Limb (tissue), 2 donors: ENCODE data around the gene DYRK4.

Experiments
- DNase-seq, 2 donors: peaks; one replicate each; pipeline ENCODE4 v3.0.0-alpha.2; 2016; ENCODE audit errors: extremely low spot score in 2 of 2

The DYRK4 gene

GRCh38 chr12:4563336-4563735 lies 1.3 kb downstream of the DYRK4 start:
- no peak for DNase-seq

- no peak for DNase-seq
These were observed 2.8 kb downstream of the DYRK4 start for GRCh38 chr12:4564818-4565217.

- no peak for DNase-seq
These were observed 4.5 kb downstream of the DYRK4 start for GRCh38 chr12:4566474-4566873.

GRCh38 chr12:4567073-4567881 lies 5.3 kb downstream of the DYRK4 start:
- DNase-seq, result no peak

GRCh38 chr12:4569261-4569660 lies 7.3 kb downstream of the DYRK4 start:
- DNase-seq, result no peak

- no peak for DNase-seq
These were observed 10.7 kb downstream of the DYRK4 start for GRCh38 chr12:4572680-4573079.

GRCh38 chr12:4579305-4580102 lies 17.5 kb downstream of the DYRK4 start:
- no peak for DNase-seq

GRCh38 chr12:4580281-4580688 lies 18.3 kb downstream of the DYRK4 start:
- no peak for DNase-seq

- DNase-seq, result no peak
These were observed 22.3 kb downstream of the DYRK4 start for GRCh38 chr12:4584281-4584680.

- no peak for DNase-seq
These were observed 22.9 kb downstream of the DYRK4 start for GRCh38 chr12:4584896-4585295.

GRCh38 chr12:4586500-4586899 lies 24.5 kb downstream of the DYRK4 start:
- no peak for DNase-seq

GRCh38 chr12:4587108-4587507 lies 25.1 kb downstream of the DYRK4 start:
- DNase-seq, result no peak

- DNase-seq, result no peak
These were observed 26.9 kb downstream of the DYRK4 start for GRCh38 chr12:4588916-4589315.

- no peak for DNase-seq
These were observed 27.9 kb downstream of the DYRK4 start for GRCh38 chr12:4589941-4590340.

- DNase-seq, result no peak
These were observed 29.2 kb downstream of the DYRK4 start for GRCh38 chr12:4591180-4591687.

- DNase-seq, result no peak
These were observed 33.9 kb downstream of the DYRK4 start for GRCh38 chr12:4595881-4596280.

- no peak for DNase-seq
These were observed 41.4 kb downstream of the DYRK4 start for GRCh38 chr12:4603421-4603820.

- no peak for DNase-seq
These were observed 41.9 kb downstream of the DYRK4 start for GRCh38 chr12:4603946-4604345.

- peak; percentile 80 for DNase-seq
These were observed 42.7 kb downstream of the DYRK4 start for GRCh38 chr12:4604684-4605193.

- DNase-seq, result no peak
These were observed 45.0 kb downstream of the DYRK4 start for GRCh38 chr12:4607056-4607455.

- no peak for DNase-seq
These were observed 47.1 kb downstream of the DYRK4 start for GRCh38 chr12:4609071-4609470.

GRCh38 chr12:4610481-4610880 lies 48.5 kb downstream of the DYRK4 start:
- DNase-seq, result no peak
